ENCODE data around the gene TTLL5. TPM values are rescaled to one million over a fixed set of nuclear protein-coding genes. Genes with fewer than 3 reads are reported as not detected.
A peak's percentile ranks its signal among the peaks of the same experiment; 100 is the strongest.

The TTLL5 gene
- total RNA-seq, 1 donor from 2014 or later: 37.9 TPM

GRCh38 chr14:75905147-75905904 is 244.3 kb downstream of the TTLL5 start:
- Mint-ChIP-seq H3K4me1 (no peaks in the 10 kb centered on the region), H3K27ac (no peak overlapping the region), H3K36me3 (ENCODE audit: low read depth) (no peaks in the 10 kb centered on the region), H3K27me3 (no peaks in the 10 kb centered on the region), H3K9me3 (no peaks in the 10 kb centered on the region), H3K4me3 (no peak overlapping the region)
- ChIA-PET POLR2A (no interaction called here), CTCF (interaction anchor here (0.8 to 9.8 kb wide), 9 partner anchors 26 to 742 kb away, joined by 3 to 363 read pairs (median 9); partner anchors contain the start of genes IFT43 and TGFB3)
- TF ChIP-seq, protein P1, sequence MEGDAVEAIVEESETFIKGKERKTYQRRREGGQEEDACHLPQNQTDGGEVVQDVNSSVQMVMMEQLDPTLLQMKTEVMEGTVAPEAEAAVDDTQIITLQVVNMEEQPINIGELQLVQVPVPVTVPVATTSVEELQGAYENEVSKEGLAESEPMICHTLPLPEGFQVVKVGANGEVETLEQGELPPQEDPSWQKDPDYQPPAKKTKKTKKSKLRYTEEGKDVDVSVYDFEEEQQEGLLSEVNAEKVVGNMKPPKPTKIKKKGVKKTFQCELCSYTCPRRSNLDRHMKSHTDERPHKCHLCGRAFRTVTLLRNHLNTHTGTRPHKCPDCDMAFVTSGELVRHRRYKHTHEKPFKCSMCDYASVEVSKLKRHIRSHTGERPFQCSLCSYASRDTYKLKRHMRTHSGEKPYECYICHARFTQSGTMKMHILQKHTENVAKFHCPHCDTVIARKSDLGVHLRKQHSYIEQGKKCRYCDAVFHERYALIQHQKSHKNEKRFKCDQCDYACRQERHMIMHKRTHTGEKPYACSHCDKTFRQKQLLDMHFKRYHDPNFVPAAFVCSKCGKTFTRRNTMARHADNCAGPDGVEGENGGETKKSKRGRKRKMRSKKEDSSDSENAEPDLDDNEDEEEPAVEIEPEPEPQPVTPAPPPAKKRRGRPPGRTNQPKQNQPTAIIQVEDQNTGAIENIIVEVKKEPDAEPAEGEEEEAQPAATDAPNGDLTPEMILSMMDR (IDR thresholded peaks at IDR 0.05): no peak
- DNase-seq: no peak
- no peak for ATAC-seq (ENCODE audit: low read depth)
- intact Hi-C loops (cut with micrococcal nuclease): loop anchor here (5.0 kb wide), 1 partner anchor 447 kb away; no protein-coding TSS in a partner anchor

- ATAC-seq (ENCODE audit: low read depth): no peak
- Mint-ChIP-seq H3K9me3 (no peaks in the 10 kb centered on the region), H3K4me1 (no peaks in the 10 kb centered on the region), H3K36me3 (ENCODE audit: low read depth) (no peaks in the 10 kb centered on the region), H3K4me3 (no peak overlapping the region), H3K27ac (no peak overlapping the region), H3K27me3 (no peaks in the 10 kb centered on the region)
- intact Hi-C loops (cut with micrococcal nuclease): loop anchor here (1.0 to 5.0 kb wide), 3 partner anchors 76 to 446 kb away; no protein-coding TSS in a partner anchor
- DNase-seq: no peak
- TF ChIP-seq, protein P1 (IDR thresholded peaks at IDR 0.05): no peak
- ChIA-PET POLR2A (interaction anchor here (0.6 to 2.9 kb wide), 3 partner anchors 22 to 77 kb away, joined by 3 to 25 read pairs (median 10); partner anchors contain the start of gene TGFB3), CTCF (interaction anchor here (0.6 to 9.8 kb wide), 24 partner anchors 9 to 742 kb away, joined by 3 to 363 read pairs (median 5); partner anchors contain the start of genes IFT43 and TGFB3)
Measured at GRCh38 chr14:75906228-75906627, 245.2 kb downstream of the TTLL5 start.

GRCh38 chr14:75906680-75907280 is 245.7 kb downstream of the TTLL5 start:
- Mint-ChIP-seq H3K4me3 (no peak overlapping the region), H3K4me1 (no peaks in the 10 kb centered on the region), H3K36me3 (ENCODE audit: low read depth) (no peaks in the 10 kb centered on the region), H3K27me3 (no peaks in the 10 kb centered on the region), H3K27ac (no peak overlapping the region), H3K9me3 (no peaks in the 10 kb centered on the region)
- intact Hi-C loops (cut with micrococcal nuclease): loop anchor here (1.0 to 5.0 kb wide), 3 partner anchors 76 to 446 kb away; no protein-coding TSS in a partner anchor
- POLR2A ChIA-PET: interaction anchor here (0.6 to 2.9 kb wide), 4 partner anchors 22 to 79 kb away, joined by 3 to 25 read pairs (median 6); partner anchors contain the start of genes IFT43 and TGFB3
- TF ChIP-seq, protein P1 (IDR thresholded peaks at IDR 0.05): peak; percentile 29
- DNase-seq (no peak), ATAC-seq (ENCODE audit: low read depth) (no peak)
- CTCF ChIA-PET: interaction anchor here (0.6 to 9.8 kb wide), 24 partner anchors 9 to 741 kb away, joined by 3 to 363 read pairs (median 5); partner anchors contain the start of genes FLVCR2, IFT43 and TGFB3

- no peaks in the 10 kb centered on the region for H3K4me1 Mint-ChIP-seq
- TF ChIP-seq, protein P1 (IDR thresholded peaks at IDR 0.05): no peak
- H3K36me3 Mint-ChIP-seq (ENCODE audit: low read depth): no peaks in the 10 kb centered on the region
- no peaks in the 10 kb centered on the region for H3K9me3 Mint-ChIP-seq
- ATAC-seq (ENCODE audit: low read depth) (no peak), DNase-seq (no peak)
- no peaks in the 10 kb centered on the region for H3K27me3 Mint-ChIP-seq
- ChIA-PET POLR2A (interaction anchor here (0.6 to 2.9 kb wide), 3 partner anchors 70 to 75 kb away, joined by 5 to 25 read pairs (median 10); partner anchors contain the start of gene TGFB3), CTCF (interaction anchor here (0.9 to 9.8 kb wide), 11 partner anchors 10 to 330 kb away, joined by 3 to 363 read pairs (median 9); partner anchors contain the start of genes FLVCR2, IFT43 and TGFB3)
- H3K27ac Mint-ChIP-seq: no peak overlapping the region
- H3K4me3 Mint-ChIP-seq: no peak overlapping the region
- intact Hi-C loops (cut with micrococcal nuclease): loop anchor here (2.0 to 5.0 kb wide), 2 partner anchors 199 to 444 kb away; no protein-coding TSS in a partner anchor
Measured at GRCh38 chr14:75907756-75908359, 246.8 kb downstream of the TTLL5 start.

Data from activated B cell treated with CpG ODN at 0.5 μM for 24 hours (primary cell).